Astrocyte (in vitro differentiated cells and primary cell): ENCODE data around the gene CARS1.

Experiments
- CTCF ChIP-seq: IDR thresholded peaks from 2 replicates; pipeline ENCODE4 v1.5.1; 2011; ENCODE audit warnings: low read depth, mild to moderate bottlenecking, inconsistent platforms, low read length, moderate library complexity; ENCODE audit not compliant: insufficient read depth
- EZH2 ChIP-seq: IDR thresholded peaks from 2 replicates; pipeline ENCODE4 v1.6.1; 2012; ENCODE audit warnings: mild to moderate bottlenecking, low read length, inconsistent platforms; ENCODE audit not compliant: insufficient read depth

- TF ChIP-seq CTCF (no peak), EZH2 (no peak)
Measured at GRCh38 chr11:3026803-3027202, 30.4 kb downstream of the CARS1 start.
